ENCODE measurements around the gene ERICH6. TPM values are rescaled to one million over a fixed set of nuclear protein-coding genes. Genes with fewer than 3 reads are reported as not detected.

ERICH6 gene
- total and polyA plus RNA-seq, 3 donors from 2014 or later: 9.7 to 52.5 (median 24.0) TPM

DNA sequence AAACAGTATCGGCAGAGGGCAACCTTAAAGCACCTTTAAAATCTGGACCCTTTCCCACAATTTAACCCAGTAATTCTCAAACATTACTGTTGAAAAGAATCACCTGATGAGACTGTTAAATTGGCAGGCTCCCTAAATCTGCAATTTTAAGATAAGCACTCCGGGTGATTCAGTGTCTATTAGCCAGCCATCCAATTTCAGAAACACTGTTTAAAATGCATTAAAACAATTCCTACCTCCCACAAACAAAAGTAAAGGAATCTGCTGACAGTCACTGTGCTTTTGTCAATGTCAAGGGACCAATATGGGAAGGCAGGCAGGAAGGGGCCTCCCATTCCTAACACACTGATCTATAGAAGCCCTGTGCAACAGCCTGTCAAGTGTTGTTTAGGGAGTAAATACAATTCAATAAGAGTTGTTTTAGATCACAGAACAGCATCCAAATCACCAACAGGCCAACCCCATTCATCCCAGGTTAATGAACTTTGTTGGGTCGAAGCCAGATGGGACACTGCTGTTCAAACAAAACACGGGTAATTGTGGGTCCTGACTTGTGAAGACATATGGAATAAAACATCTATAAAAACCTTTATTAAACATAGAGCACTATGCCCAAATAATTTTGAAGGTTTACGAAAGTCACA, 37.9 kb upstream of the ERICH6 start:
- H3K27ac ChIP-seq: no peak overlapping the region
- no peaks in the 10 kb centered on the region for H3K9me3 ChIP-seq
- no peaks in the 10 kb centered on the region for H3K27me3 ChIP-seq
- no peak for DNase-seq
- TF ChIP-seq POLR2A (IDR thresholded peaks at IDR 0.05): no peak
- TF ChIP-seq, protein P1, sequence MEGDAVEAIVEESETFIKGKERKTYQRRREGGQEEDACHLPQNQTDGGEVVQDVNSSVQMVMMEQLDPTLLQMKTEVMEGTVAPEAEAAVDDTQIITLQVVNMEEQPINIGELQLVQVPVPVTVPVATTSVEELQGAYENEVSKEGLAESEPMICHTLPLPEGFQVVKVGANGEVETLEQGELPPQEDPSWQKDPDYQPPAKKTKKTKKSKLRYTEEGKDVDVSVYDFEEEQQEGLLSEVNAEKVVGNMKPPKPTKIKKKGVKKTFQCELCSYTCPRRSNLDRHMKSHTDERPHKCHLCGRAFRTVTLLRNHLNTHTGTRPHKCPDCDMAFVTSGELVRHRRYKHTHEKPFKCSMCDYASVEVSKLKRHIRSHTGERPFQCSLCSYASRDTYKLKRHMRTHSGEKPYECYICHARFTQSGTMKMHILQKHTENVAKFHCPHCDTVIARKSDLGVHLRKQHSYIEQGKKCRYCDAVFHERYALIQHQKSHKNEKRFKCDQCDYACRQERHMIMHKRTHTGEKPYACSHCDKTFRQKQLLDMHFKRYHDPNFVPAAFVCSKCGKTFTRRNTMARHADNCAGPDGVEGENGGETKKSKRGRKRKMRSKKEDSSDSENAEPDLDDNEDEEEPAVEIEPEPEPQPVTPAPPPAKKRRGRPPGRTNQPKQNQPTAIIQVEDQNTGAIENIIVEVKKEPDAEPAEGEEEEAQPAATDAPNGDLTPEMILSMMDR (IDR thresholded peaks at IDR 0.05): no peak
- H3K36me3 ChIP-seq (ENCODE audit: low read depth, missing control alignments): no peaks in the 10 kb centered on the region
- intact Hi-C loops (cut with DNase I; ENCODE audit: low total_unique reads): no loop called here
- no peak overlapping the region for H3K4me3 ChIP-seq
- H3K4me1 ChIP-seq: peaks cover 21% of the 10 kb centered on the region
- 77 to 81% methylated on average over 5 of the region's 5 CpGs for WGBS, 2 donors

DNA sequence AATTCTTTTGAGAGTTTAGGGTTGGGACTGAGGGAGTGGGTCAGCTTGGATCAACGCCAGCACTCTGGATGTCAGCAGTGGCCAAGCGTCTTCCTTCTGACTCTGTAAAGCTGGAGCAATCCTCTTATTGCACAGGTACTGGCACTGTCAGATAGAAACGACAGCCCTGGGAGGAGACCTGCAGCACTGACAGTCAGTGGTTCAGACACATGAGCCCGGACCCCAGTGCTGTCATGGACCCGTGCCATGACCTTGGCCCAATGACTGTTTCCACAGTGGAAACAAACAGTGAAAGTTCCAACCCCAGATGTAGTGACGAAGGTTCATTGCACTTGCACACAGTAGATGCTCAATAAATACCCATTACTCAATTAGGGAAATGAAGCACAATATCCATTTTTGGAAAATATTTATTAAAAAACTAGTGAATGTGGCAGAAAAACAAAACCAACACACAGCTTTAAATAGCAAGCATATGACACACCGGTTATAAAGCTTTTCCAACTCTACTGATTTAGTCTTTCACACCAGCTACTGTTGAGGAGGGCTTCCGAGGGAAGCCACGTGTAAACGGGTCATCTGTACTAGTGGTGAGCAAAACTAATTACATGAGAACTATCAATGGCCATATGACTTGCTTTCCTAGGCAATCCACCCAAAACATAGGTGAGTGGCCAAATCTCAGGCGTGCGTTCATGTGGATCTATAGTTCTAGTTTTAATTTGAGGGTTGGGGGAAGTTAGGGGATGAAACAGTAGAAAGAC, 37.2 kb upstream of the ERICH6 start:
- WGBS, 2 donors: 72% methylated on average over 12 of the region's 12 CpGs
- no peak for TF ChIP-seq POLR2A (IDR thresholded peaks at IDR 0.05)
- TF ChIP-seq, protein P1 (IDR thresholded peaks at IDR 0.05): no peak
- Histone ChIP-seq H3K36me3 (ENCODE audit: low read depth, missing control alignments) (no peaks in the 10 kb centered on the region), H3K27me3 (no peaks in the 10 kb centered on the region), H3K27ac (no peak overlapping the region), H3K4me3 (no peak overlapping the region), H3K9me3 (no peaks in the 10 kb centered on the region), H3K4me1 (peaks cover 21% of the 10 kb centered on the region)
- intact Hi-C loops (cut with DNase I; ENCODE audit: low total_unique reads): no loop called here
- DNase-seq: no peak

DNA sequence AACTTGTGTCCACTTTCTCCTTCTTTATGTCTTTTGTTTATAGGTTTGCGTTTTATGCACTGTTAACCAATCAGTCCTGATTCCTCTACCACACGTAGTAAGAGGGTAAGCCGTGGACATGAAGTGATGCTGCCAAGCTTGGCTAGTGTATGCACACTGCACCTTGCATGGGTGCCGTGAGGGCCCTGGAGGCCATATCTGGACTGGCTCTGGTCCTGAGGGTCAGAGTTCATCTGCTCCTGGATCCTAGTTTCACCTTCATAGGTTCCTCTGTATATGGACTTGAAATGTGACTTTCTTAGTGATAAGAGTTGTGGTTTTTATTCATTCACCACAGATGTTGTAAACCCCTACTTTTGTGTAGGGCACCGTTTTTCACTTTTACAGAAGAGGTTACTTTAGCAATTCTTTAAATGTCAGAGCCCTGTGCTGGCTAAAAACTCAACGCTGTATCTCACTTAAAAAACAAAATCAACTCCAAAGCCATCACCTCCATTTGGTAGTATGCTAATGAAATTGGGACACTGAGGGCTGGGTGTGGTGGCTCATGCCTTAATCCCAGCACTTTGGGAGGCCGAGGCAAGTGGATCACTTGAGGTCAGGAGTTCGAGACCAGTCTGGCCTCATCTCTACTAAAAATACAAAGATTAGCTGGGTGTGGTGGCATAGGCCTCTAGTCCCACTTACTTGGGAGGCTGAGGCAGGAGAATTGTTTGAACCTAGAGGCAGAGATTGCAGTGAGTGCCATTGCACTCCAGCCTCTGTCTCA, 36.3 kb upstream of the ERICH6 start:
- no peaks in the 10 kb centered on the region for H3K9me3 ChIP-seq
- H3K36me3 ChIP-seq (ENCODE audit: low read depth, missing control alignments): no peaks in the 10 kb centered on the region
- WGBS, 2 donors: 87 to 89% methylated on average over 8 of the region's 8 CpGs
- H3K4me3 ChIP-seq: no peak overlapping the region
- DNase-seq: no peak
- no peaks in the 10 kb centered on the region for H3K27me3 ChIP-seq
- TF ChIP-seq, protein P1 (IDR thresholded peaks at IDR 0.05): no peak
- no peak for TF ChIP-seq POLR2A (IDR thresholded peaks at IDR 0.05)
- peaks cover 21% of the 10 kb centered on the region for H3K4me1 ChIP-seq
- intact Hi-C loops (cut with DNase I; ENCODE audit: low total_unique reads): no loop called here
- H3K27ac ChIP-seq: no peak overlapping the region

DNA sequence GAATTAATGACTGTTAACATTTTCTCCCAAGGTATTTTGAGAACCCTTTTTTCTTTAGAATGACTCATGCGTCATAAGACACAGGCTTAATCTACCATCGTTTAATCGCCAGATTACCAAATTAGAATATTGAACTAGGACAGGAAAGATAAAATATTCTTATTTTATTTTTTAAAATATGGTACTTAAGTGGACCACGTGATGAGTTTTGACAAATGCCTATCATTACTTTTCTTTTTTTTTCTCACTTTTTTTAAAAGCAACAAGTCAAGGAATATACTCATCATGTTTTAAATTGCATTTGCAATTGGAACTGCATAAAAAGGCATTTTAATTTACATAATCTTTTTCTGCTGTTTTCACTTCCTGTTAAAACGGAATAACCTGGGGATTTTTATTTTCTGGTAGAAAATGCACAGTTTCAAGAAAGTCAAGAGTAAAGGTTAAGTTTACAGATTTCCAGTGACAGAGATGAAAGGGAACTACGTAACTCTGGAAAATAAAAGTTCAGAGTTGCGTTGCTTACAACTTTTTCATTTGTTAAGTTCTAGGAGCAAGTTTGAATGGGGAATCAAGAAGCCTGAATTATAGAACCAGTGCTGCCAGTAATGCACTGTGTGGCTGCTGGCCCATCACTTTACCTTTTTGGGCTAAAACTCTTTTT, 35.6 kb upstream of the ERICH6 start:
- no peak for TF ChIP-seq POLR2A (IDR thresholded peaks at IDR 0.05)
- TF ChIP-seq, protein P1 (IDR thresholded peaks at IDR 0.05): no peak
- Histone ChIP-seq H3K4me1 (peaks cover 21% of the 10 kb centered on the region), H3K9me3 (no peaks in the 10 kb centered on the region), H3K27me3 (no peaks in the 10 kb centered on the region), H3K4me3 (no peak overlapping the region), H3K27ac (no peak overlapping the region), H3K36me3 (ENCODE audit: low read depth, missing control alignments) (no peaks in the 10 kb centered on the region)
- intact Hi-C loops (cut with DNase I; ENCODE audit: low total_unique reads): no loop called here
- WGBS, 2 donors: 79 to 82% methylated on average over 7 of the region's 7 CpGs
- DNase-seq: no peak

Measured in testis (tissue), 3 donors.